ENCODE data around the gene FBXL19. TPM values are rescaled to one million over a fixed set of nuclear protein-coding genes. Genes with fewer than 3 reads are reported as not detected.

FBXL19 gene
- total and polyA plus RNA-seq, 2 of the 8 experiments (the other 6 are each of a cell fraction or from before 2014, with no cell fraction given): 47.2 to 72.2 TPM

DNA sequence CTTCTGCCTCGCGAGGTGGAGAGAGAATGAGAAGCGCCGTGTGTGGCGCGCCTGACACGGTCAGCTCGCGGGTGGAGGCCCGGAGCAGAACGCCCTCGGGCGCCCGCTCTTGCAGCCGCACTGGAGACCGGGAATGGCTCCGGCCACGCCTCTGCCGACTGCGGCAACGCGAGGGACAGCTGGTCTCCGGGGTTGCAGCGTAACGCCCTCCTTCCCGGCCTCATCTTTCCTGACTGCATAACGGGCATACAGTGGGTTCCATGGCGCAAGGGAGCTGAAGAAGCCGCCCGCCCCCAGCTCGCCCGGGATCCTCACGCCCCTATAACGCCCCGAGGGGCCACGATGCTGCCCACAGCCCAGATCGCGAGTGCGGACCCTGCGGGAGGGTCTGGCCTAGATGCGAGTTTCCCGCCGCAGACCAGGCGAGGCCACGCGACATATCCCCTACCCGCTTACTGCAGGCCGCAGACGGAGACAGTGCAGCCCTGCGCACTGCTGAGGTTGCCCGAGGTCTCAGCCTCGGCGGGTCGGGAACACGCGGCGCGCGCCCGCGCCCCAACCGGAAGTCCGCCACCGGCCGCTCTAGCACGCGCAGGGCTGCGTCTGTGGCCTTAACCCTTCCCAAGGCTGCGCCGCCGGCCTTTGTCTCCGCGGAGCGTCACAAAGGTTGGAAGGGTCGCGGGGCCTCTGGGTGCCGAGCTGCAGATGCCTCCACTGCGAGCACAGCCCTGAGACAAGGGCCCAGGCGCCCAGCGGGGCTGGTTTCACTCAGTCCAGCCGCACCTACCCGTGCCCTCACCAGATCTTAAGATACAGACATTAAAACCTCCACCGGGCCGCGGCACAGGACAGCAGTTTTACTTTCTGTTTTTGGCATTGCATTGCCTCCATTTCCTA is 48.3 kb upstream of the FBXL19 start (continued):
- TF ChIP-seq, protein P1, sequence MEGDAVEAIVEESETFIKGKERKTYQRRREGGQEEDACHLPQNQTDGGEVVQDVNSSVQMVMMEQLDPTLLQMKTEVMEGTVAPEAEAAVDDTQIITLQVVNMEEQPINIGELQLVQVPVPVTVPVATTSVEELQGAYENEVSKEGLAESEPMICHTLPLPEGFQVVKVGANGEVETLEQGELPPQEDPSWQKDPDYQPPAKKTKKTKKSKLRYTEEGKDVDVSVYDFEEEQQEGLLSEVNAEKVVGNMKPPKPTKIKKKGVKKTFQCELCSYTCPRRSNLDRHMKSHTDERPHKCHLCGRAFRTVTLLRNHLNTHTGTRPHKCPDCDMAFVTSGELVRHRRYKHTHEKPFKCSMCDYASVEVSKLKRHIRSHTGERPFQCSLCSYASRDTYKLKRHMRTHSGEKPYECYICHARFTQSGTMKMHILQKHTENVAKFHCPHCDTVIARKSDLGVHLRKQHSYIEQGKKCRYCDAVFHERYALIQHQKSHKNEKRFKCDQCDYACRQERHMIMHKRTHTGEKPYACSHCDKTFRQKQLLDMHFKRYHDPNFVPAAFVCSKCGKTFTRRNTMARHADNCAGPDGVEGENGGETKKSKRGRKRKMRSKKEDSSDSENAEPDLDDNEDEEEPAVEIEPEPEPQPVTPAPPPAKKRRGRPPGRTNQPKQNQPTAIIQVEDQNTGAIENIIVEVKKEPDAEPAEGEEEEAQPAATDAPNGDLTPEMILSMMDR (IDR thresholded peaks at IDR 0.05; ENCODE audit: control extremely low read depth in 1 of 3, insufficient read depth in 1 of 3, low read depth in 1 of 3, low read length in 3 of 3): peak in 1 of 3 experiments; percentile 11; a peak in 1 of 4 replicates
- peak; percentile 81 for TF ChIP-seq PHF8 (conservative IDR thresholded peaks at IDR 0.05; ENCODE audit: low read depth, low read length)
- TF ChIP-seq TAF1 (IDR thresholded peaks at IDR 0.05; ENCODE audit: low read depth, low read length): peak; percentile 97
- 0 out of 2 replicates have a peak, but pooled peaks have one; percentile 77 for TF ChIP-seq GTF2F1 (IDR thresholded peaks at IDR 0.05; ENCODE audit: borderline replicate concordance, low read depth, low read length)
- peak; percentile 88 for TF ChIP-seq SP2 (IDR thresholded peaks at IDR 0.05; ENCODE audit: low read length)
- TF ChIP-seq RBBP5 (IDR thresholded peaks at IDR 0.05; ENCODE audit: borderline replicate concordance, low read depth, low read length): no peak; the same call in 1 of the 2 replicates
- peak; percentile 90 for TF ChIP-seq POLR2AphosphoS5 (IDR thresholded peaks at IDR 0.05; ENCODE audit: low read depth, low read length)
- TF ChIP-seq, protein P2, sequence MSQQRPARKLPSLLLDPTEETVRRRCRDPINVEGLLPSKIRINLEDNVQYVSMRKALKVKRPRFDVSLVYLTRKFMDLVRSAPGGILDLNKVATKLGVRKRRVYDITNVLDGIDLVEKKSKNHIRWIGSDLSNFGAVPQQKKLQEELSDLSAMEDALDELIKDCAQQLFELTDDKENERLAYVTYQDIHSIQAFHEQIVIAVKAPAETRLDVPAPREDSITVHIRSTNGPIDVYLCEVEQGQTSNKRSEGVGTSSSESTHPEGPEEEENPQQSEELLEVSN (IDR thresholded peaks at IDR 0.05): peak; percentile 86
